ENCODE data around the gene RRAD.

The RRAD gene

DNA sequence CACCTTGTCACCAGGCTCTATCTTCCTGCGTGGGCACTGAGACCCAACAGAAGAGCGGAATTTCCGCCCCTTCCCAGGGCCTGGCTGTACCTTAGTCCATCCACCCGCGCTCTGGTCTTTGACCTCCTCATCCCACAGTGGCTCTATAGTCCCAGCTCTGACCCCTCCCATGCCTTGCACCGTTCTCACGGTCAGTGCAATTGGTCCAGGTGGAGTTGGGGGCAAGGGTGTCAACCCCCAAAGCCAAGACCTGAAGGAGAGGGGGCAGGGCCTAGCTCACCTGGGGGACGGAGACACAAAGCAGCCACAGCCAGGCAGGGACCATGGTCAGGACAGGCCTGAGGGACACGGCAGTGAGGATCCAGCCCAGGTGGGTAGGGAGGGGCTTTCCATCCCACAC, 7.6 kb downstream of the RRAD start:
- no peak for DNase-seq (ENCODE audit: low spot score)
- no peak for FAIRE-seq

DNA sequence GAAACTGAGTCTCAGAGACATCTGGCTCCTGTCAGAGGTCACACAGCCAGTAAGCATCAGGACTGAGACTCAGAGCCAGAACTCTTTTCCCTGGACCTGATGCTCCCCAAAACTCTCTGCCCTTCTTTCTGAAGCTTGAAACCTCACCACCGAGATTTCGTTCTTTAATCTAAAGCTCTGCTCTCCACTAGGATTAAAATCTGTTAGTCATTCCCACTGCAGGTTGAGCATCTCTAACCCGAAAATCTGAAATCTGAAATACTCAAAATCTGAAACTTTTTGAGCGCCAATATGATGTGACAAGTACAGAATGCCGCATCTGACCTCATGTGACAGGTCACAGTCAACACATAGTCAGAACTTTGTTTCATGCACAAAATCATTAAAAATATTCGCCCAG, 8.8 kb downstream of the RRAD start:
- DNase-seq (ENCODE audit: low spot score) (no peak), FAIRE-seq (no peak)

DNA sequence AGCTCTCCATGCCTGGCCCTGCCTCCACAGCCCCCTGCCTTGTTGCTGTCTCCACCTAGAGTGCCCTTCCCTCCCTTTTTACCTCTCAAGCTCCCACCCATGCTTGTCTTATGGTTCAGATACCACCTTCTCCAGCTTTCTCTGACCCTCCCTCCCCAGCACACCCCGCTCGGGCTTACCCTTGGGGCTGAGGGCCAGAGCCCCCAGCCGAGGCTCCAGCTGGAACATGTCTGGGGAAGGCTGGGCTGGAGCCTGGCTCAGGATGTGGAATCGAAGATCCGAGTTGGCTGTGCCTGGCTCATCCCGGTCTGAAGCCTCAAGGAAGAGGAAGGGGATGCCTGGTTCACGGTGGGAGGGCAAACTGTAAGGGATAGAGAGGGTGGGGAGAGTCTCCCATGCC, 10.3 kb downstream of the RRAD start:
- no peak for FAIRE-seq

DNA sequence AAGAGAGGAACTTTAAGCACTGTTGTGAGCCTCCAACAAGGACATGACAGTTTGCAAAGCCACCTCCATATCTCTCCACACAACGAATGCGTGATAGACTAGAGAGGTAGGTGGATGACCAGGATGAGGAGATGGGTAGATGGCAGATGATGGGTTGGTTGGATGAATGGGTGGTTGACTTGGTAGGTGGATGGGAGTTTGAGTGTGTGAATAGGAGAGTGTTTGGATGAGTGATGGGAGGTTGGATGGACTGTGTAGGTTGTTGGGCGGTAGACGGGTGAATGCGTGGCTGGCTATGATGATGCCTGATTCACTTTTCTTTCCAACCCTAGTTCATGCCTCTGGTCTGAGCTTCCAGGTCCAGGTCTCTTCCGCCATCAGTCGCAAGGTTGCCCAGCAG, 10.8 kb downstream of the RRAD start:
- DNase-seq (ENCODE audit: low spot score) (no peak), FAIRE-seq (no peak)

More for the DNA sequence above, 10.3 kb downstream of the RRAD start:
- no peak for DNase-seq (ENCODE audit: low spot score)

DNA sequence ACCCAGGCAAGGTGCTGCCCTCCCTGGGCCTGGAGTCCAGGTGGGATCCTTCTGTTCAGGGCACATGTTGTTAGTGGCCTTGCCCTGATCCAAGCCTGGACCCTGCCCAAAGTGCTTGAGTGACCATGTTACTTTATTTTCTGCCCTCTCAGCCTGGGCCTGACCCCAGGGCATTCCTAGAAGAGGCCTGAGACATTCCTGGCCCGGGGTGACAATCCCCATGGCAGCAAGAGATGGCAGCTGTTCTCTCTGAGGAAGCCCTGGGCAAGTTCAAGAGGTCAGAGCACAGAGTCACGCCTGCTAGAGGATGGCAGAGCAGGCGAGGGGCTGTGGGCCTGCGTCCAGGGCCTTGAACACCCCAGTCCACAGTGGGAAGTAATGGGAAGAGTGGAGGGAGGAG, 11.6 kb downstream of the RRAD start:
- DNase-seq (ENCODE audit: low spot score) = no peak
- no peak for FAIRE-seq

DNA sequence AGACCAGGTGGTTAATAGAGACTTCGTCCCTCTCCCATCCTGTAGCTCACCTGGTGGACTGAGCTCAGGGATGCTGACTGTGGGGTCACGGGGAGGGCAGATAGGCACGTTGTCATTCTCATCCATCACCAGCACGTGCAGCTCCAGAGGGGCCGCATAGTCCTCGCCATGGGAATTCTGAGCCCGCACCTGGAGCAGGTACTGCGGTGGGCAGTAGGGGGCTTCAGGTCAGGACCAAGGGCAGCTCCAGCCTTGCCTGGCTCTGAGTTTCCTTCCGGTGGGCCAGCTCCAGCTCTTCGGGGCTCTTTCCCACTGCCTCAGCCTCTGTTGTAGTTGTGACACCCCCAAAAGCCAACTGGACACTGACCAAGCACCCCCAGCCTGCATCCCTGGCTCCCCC, 12.3 kb downstream of the RRAD start:
- no peak for FAIRE-seq
- DNase-seq (ENCODE audit: low spot score) = no peak

DNA sequence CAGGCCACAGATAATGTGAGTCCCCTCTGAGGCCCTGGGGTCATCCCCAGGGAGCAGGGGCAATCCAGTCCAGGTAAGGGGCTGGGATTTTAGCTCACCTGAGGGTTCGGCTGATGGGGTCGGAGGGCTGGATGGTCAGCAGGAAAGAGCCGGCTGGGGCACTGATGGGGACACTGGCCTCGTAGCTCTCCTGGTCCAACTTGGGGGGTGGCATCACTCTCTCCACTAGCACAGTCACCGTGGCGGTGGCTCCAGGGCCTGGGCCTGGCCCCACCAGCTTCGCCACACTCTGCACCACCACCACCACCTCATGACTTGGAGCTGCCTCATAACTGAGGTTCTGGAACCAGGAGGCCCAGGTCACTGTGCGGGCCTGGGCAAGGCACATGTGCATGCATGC, 13.5 kb downstream of the RRAD start:
- no peak for FAIRE-seq
- DNase-seq (ENCODE audit: low spot score) = no peak

DNA sequence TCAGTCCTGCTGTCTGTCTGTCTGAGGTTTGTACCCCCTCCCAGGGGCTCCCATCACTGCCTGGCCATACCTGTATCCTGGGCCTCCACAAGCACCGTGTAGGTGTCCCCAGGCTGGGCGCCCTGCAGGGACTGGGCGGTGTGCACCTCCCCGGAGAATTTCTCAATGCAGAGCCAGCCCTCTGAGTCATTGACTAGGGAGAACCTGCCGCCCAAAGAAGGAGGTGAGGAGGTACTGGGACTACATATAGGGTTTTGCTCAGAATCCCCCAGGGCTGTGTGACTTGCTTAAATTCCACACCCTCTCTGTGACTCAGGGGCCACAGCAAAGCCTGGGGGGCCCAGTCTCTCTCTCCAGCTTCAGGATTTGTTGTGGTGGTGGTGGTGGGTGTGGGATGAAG, 14.2 kb downstream of the RRAD start:
- no peak for FAIRE-seq
- DNase-seq (ENCODE audit: low spot score) = no peak

DNA sequence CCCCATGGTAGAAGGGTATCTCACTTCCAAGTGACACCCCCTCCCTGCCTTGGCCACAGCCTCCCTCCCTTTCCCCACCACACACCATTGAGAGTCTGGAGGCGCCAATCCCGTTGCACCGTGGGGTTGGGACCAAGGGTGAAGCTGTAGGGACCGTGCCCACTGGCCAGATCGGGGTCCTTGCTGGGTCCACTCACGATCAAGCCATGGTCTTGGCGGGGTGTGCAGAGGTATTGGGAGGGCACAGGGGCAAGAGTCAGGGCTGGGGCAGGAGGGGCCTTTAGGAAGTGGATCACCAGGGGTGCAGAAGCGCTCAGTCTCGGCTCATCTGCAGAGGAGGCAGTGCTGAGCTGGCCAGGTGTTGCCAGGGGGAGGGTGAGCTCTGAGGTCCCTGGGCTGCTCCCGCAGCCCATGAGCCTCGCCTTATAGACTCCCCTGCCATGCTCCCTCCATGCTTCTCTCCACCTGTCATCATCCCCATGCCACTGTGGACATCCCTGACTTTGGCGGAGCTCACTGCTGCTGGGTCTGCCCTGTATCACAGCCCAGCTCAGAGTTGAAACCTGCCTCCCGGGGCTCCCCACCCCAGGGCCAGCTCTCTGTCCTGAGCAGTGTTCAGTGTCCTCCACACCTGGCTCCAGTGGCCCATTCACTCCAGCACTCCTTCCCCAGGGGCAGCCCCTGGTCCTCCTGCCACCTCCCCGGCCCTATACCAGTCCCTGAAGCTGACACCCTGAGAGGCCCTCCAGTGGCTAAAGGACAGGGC, 15.0 kb downstream of the RRAD start:
- DNase-seq (ENCODE audit: low spot score) (no peak), FAIRE-seq (no peak)

DNA sequence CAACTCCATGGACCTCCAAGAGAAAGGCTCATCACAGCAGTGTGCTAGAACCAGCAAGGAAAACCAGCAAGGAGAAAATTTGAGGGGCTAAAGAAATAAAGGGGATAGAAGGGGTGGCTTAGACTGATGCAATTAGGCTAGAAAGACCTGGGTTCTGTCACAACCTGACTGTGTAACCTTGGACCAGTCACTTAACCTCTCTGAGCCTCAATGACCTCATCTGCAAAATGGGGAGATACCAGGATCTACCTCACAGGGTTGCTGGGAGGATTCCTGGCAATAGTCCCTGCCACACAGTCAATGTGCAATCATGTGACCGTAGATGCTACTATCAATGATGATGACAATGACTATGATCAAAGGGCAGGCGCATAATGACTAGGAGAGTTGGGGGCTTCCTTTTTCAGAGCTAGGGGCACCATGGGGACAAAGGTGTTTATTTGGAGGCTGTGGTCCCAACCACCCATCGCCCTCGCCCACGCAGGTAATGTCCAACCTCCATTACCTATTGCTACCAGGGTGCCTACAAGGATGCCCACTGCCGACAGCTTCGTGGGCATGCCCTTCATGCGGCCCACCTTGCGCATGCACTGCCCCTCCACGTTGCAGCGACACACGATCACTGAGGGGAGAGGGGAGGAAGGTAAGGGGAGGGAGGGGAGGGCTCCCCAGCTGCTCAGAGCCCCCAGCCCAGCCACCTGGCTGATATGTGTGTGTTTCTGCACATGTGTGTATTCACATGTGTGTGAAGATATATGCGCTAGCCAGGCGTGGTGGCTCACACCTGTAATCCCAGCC, 16.4 kb downstream of the RRAD start:
- FAIRE-seq = no peak

DNA sequence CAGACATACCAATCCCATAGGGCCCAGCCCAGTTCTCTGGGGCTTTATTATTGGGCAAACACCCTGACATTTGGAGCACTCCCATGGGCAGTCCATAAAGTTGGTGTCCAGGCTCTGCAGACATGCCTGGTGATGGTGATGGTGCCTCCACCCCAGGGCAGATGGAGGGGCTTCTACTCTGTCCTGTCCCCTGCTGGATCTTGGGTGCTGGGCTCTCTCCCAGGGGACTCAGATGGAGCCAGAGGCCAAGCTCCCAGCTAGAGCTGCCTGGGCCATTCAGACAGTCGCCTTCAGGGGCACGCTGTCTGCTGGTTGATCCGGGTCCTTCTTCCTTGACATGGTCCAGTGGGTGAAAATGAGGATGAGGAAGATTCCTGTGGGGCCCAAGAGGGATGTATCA, 17.2 kb downstream of the RRAD start:
- DNase-seq (ENCODE audit: low spot score) (no peak), FAIRE-seq (no peak)

More for the DNA sequence above, 16.4 kb downstream of the RRAD start:
- no peak for DNase-seq (ENCODE audit: low spot score)

DNA sequence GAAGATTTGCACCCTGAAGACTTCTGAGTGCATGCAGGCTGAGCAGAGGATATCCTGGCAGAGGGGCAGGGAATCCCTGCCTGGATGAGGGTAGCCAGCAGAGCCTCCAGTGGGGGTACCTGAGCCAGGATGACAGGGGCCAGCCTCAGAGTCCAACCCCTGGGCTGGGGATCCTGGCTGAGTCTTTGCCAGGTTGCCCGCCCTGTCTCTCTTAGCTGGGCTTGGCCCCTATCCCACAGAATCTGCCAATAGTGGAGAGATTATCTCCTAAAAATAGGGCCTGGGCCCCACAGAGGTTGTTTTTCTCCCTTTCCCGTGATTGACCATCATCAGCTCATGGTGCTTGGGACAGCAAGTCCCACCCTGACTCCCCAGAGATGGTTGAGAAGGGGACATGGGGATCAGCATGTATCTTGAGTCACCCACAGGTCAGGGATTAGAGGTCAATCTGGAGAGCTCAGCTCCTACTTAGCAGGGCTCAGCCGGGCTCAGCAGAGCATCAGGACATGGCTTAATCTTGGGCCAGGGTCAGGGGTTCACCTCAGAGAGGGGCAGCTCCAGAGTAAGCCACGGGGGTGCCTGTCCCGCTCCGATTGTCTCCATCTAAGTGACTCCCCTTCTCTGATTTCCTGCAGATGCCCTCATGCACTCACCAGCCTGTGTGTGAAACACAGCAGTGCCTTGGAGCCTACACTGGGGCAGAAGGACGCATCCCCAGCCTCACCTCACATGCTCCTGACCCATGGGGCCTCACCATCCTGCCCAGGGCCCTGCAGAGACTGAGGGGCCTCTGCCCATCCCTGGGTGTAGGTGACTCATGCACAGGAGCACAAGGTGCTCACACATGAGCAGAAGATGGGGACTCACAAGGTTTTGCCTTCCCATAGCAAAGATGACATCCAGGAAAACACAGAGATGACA, 18.2 kb downstream of the RRAD start:
- FAIRE-seq (no peak), DNase-seq (ENCODE audit: low spot score) (no peak)

DNA sequence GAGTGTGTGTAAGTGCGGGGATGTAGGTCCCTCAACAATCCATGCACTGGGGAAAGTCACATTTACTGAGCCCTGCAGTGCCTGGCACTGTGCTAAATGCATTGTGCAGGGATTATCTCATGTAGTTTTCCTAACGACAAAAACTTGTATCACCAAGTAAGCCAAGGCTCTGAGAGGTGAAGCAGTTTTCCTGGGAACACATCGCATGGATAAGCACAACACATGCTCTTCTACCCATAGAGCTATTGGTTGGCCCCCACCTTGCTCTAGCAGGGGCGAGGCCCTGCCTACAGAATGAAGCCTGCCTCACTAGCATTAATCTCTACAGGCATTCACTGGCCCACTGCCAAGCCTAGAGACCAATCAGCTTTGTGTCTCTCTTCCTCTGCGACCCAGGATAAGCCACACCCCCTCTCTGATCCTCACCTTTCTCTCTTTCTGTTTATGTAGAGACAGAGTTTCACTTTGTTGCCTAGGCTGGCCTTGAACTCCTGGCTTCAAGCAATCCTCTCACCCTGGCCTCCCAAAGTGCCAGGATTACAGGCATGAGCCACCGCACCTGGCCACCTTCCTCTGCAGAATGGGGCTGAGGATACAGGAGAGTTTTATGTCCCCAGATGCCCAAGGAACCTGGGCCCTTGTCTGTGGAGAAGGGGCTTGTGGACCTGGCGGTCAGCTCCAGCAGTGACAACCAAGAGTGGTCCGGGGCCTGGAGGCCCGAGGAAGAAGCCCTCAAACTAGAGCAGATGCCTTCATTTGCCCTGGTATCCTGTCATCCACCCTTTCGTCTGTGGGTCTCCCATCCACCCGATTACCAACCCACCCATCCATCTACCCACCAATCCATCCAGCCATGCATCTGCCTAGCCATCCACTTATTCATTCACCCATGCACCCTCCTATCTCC, 19.4 kb downstream of the RRAD start:
- FAIRE-seq (no peak), DNase-seq (ENCODE audit: low spot score) (no peak)

DNA sequence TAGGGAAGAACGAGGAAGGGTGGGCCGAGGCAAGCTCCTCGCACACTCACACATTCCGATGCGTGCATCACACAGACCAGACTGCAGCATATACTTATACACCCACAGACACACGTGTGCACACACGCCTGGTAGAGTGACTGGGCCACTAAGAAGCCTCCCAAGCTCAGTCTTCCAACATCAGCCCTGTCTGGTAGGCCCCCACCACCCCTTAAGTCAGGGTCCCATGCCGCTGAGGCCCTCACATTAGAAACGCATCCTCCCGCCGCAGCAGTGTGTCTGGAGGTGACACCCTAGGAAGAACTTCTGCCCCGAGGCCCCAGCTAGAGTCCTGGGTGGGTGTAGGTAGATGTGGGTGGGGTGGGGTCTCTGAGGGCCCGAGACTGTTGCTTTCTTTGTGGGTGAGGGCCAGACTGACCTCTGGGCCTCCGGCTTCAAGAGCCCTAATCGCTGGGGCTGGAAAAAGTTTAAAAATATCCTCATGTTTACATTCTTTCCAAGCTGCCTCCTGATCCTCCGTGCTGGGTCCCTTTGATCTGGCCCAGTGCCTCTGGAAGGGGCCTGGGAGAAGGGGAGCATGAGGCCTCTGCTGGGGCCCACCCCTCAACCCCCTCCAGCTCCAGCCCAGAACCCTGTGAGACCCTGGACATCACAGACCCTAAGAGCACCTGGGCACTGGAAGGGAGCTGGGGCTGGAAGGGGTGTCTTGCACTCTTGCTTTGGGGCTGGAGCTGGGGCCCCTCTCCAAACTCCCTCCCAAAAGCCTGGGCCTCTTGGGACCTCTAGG, 20.3 kb downstream of the RRAD start:
- no peak for DNase-seq (ENCODE audit: low spot score)
- FAIRE-seq = no peak

DNA sequence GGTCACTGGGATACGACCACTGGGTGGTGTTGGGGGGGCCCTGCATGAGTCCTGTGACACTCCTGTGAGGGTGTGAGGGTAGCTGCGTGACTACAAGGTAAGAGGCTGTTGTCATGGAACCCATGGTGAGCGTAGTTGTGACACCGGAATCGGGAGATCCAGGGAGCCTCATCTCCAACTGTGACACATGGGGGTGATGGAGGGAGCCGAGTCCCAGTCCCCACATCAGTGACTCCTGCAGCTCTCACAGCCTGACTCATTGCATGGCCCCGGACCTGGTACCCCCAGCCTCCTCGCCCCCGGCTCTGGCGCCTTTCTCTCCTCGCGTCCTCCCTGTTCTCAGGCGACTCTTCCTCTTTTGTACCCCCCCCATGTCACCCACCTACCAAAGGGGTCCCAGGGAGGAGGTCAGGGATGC, 20.9 kb downstream of the RRAD start:
- DNase-seq (ENCODE audit: low spot score) (no peak), FAIRE-seq (no peak)

DNA sequence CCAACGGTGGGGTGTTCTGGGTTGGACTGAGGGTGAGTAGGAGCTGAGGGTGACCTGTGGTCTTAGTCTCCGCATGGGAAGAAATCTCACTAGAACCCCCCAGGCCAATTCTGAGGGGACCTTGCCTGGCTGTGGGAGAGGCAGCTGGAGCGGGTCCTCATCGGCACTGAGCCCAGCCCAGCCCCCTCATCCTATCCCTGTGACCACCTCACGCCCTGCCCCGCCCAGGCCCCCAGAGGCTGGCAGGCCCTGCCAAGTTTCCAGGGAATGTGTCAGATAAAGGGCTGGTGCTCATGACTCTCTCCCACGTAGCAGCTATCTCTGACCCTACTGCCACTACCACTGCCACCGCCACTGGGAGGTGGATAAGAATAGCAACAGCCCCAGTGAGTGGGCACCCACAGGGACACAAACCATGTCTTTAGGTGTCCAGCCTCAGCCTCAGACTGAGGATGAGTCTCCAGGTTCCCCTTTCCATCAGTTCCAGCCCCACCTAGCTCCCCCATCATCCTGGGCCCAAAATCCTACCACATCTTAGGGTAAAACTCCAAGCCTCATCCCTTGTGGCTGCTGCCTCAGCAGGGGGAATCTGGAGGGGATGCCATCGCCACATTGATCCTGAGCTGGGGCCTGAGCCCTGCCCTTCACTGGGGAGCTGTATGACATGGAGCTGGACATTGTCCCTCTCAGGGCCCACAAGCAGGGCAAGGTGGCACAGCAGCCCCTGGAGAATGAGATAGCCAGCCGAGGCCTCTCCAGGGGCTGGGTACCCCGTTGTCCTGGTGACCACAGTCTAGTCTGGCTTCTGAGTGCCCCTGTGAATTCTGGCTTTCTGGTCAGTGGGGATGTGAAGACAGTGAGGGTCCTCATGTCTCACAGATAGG, 21.5 kb downstream of the RRAD start:
- no peak for FAIRE-seq
- DNase-seq (ENCODE audit: low spot score) = no peak

DNA sequence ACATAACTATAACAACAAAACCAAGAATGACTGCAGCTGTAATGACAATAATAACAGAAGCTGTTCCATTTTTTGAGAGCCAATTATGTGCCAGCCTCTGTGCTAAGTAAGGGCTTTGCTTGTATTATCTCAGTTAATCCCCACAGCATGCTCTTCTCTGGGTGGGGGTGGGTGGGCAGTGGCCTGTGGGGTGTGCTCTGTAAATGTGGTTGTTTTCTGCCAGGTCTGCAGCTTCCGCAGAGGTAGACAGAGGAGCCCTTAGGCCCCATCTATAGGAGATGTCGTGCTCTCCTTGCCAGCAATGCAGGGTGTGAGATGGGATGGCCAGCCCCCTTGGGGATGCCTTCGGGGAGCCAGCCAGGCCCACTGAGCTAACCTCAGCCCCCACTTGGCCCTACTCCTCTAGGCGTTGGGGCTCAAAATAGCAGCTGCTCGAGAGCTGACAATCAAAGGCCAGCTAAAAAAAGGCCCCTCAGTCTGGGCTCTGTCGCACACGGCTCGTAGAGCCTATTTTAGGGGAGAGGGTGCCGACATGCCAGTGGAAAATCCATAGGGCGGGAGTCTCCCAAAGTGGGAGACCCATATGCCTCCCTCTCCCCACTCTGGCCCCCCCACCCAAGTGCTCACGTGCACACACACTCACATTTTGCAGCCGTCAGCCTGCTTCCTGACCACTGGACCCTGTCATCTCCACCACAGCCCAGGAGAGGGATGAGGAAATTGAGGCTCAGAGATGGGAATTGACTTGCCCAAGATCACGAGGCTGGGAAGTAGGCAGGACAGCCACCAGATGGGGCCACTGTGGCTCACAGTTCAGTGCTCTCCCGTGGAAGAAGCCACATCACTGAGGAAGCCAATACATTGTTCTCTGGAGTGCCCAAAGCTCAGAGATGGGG, 22.4 kb downstream of the RRAD start:
- no peak for FAIRE-seq
- no peak for DNase-seq (ENCODE audit: low spot score)

DNA sequence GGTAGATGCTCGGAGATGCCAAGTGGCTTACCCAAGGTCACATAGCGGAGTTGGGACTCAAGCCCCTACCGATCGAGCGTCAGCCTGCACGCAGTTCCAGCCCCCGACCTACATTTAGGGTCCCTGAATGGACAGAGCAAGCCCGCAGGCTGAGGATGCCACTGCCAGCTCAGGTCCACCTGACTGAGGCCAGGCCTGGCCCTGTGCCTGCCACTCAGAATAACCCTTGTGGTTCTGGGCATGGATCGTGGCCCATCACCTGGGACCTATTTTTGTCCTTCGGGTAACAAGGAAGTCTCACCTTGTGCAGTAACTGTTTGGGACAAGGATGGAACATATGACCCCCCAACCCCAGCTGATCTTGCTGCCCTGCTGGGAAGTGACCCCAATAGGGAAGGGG, 23.7 kb downstream of the RRAD start:
- DNase-seq (ENCODE audit: low spot score) (no peak), FAIRE-seq (no peak)

Measured in urothelium cell line (cell line).